NCI-H2196 (cell line): ENCODE results near the gene MAPK7.

Source experiments
- DNase-seq: peaks from one replicate; lab custom pipeline; 2025; ENCODE audit not compliant: unreplicated experiment; lab: John Stamatoyannopoulos, UW

The MAPK7 gene

GRCh38 chr17:19362277-19363113 is 15.8 kb upstream of the MAPK7 start, which contains the start of gene B9D1:
TSS of gene B9D1 (minus strand) at chr17:19362723. CDS start at chr17:19362569, 154 bp downstream.
- DNase-seq: peak; percentile 80

- no peak for DNase-seq
These were observed 15.2 kb upstream of the MAPK7 start for GRCh38 chr17:19363114-19363438.

- no peak for DNase-seq
These were observed 14.8 kb upstream of the MAPK7 start for GRCh38 chr17:19363460-19364035.

- peak; percentile 21 for DNase-seq
These were observed 13.4 kb upstream of the MAPK7 start for GRCh38 chr17:19364699-19365498.

- DNase-seq: no peak
These were observed 12.8 kb upstream of the MAPK7 start for GRCh38 chr17:19365499-19365817.

GRCh38 chr17:19365833-19366636 is 12.3 kb upstream of the MAPK7 start:
- no peak for DNase-seq

GRCh38 chr17:19366637-19366972 is 11.7 kb upstream of the MAPK7 start:
- no peak for DNase-seq

GRCh38 chr17:19368229-19368628 is 10.1 kb upstream of the MAPK7 start:
- DNase-seq: no peak

GRCh38 chr17:19369107-19369778 is 9.1 kb upstream of the MAPK7 start:
- DNase-seq: no peak

- no peak for DNase-seq
These were observed 8.3 kb upstream of the MAPK7 start for GRCh38 chr17:19369846-19370492.

GRCh38 chr17:19370493-19370960 is 7.8 kb upstream of the MAPK7 start:
- no peak for DNase-seq

- DNase-seq: no peak
These were observed 6.9 kb upstream of the MAPK7 start for GRCh38 chr17:19371259-19372010.

GRCh38 chr17:19372011-19372370 is 6.3 kb upstream of the MAPK7 start:
- no peak for DNase-seq

GRCh38 chr17:19372439-19372838 is 5.9 kb upstream of the MAPK7 start:
- DNase-seq: no peak

GRCh38 chr17:19372866-19373504 is 5.3 kb upstream of the MAPK7 start:
- DNase-seq: no peak

GRCh38 chr17:19374136-19374535 is 4.2 kb upstream of the MAPK7 start:
- no peak for DNase-seq

GRCh38 chr17:19375732-19376131 is 2.6 kb upstream of the MAPK7 start:
- no peak for DNase-seq

- DNase-seq: peak; percentile 5
These were observed 1.5 kb upstream of the MAPK7 start for GRCh38 chr17:19376811-19377210.
